ENCODE data around the gene SMIM20.

SMIM20 gene

GRCh38 chr4:25892796-25893195, 21.2 kb upstream of the SMIM20 start:
- no peak for DNase-seq (ENCODE audit: low read depth)

GRCh38 chr4:25896776-25897539, 17.1 kb upstream of the SMIM20 start:
- TF ChIP-seq CTCF (IDR thresholded peaks at IDR 0.05; ENCODE audit: low read length, missing control alignments), result no peak
- DNase-seq (ENCODE audit: low read depth), result no peak
- H3K4me3 ChIP-seq (replicated peaks; ENCODE audit: low read depth, low read length), result no peak overlapping the region

More at GRCh38 chr4:25892796-25893195, 21.2 kb upstream of the SMIM20 start:
- no peak for TF ChIP-seq CTCF (IDR thresholded peaks at IDR 0.05; ENCODE audit: low read length, missing control alignments)
- H3K4me3 ChIP-seq (replicated peaks; ENCODE audit: low read depth, low read length), result no peak overlapping the region

- H3K4me3 ChIP-seq (replicated peaks; ENCODE audit: low read depth, low read length), result no peak overlapping the region
- no peak for TF ChIP-seq CTCF (IDR thresholded peaks at IDR 0.05; ENCODE audit: low read length, missing control alignments)
- DNase-seq (ENCODE audit: low read depth), result no peak
Observed at GRCh38 chr4:25900310-25900709, 13.7 kb upstream of the SMIM20 start.

GRCh38 chr4:25901030-25901430, 13.0 kb upstream of the SMIM20 start:
- no peak for TF ChIP-seq CTCF (IDR thresholded peaks at IDR 0.05; ENCODE audit: low read length, missing control alignments)
- no peak for DNase-seq (ENCODE audit: low read depth)
- no peak overlapping the region for H3K4me3 ChIP-seq (replicated peaks; ENCODE audit: low read depth, low read length)

GRCh38 chr4:25903900-25904747, 9.9 kb upstream of the SMIM20 start:
- H3K4me3 ChIP-seq (replicated peaks; ENCODE audit: low read depth, low read length), result no peak overlapping the region
- DNase-seq (ENCODE audit: low read depth), result no peak
- TF ChIP-seq CTCF (IDR thresholded peaks at IDR 0.05; ENCODE audit: low read length, missing control alignments), result no peak

- no peak for TF ChIP-seq CTCF (IDR thresholded peaks at IDR 0.05; ENCODE audit: low read length, missing control alignments)
- no peak for DNase-seq (ENCODE audit: low read depth)
- H3K4me3 ChIP-seq (replicated peaks; ENCODE audit: low read depth, low read length), result no peak overlapping the region
Observed at GRCh38 chr4:25904748-25905082, 9.3 kb upstream of the SMIM20 start.

Measured in fibroblast of pulmonary artery (primary cell).